ENCODE measurements around the gene PPP1CC. TPM values are rescaled to one million over a fixed set of nuclear protein-coding genes. Genes with fewer than 3 reads are reported as not detected.
A peak's percentile ranks its signal among the peaks of the same experiment; 100 is the strongest.

PPP1CC gene
- total and polyA plus RNA-seq, 11 donors = 90.6 to 207 (median 140) TPM

DNA sequence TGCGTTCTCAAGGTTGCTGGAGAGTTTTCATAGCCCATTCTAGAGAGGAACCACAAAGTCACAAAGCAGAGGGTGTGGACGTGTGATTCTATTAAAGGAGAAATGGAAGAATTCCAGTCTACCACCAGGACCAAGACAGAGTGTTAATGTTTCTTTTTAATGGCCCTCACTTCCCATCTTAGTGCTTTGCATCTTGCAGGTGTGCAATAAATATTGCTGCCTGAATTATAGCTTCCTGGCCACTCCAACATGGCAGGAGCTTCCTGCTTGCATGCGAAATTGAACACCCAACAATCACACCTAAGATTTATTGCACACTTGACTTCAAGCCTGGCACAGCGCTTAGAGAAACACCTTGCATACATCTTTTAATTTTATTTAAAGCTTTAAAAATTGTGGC is 22.4 kb upstream of the PPP1CC start:
- Histone ChIP-seq H3K4me3 (no peak overlapping the region), H3K27me3 (no peaks in the 10 kb centered on the region), H3K36me3 (no peaks in the 10 kb centered on the region), H3K27ac (no peak overlapping the region), H3K9me3 (peaks cover 0 to 5% (median 0%) of the 10 kb centered on the region in 12 donors), H3K4me1 (no peaks in the 10 kb centered on the region)
- TF ChIP-seq POLR2A (IDR thresholded peaks at IDR 0.05) = no peak
- TF ChIP-seq, protein P1, sequence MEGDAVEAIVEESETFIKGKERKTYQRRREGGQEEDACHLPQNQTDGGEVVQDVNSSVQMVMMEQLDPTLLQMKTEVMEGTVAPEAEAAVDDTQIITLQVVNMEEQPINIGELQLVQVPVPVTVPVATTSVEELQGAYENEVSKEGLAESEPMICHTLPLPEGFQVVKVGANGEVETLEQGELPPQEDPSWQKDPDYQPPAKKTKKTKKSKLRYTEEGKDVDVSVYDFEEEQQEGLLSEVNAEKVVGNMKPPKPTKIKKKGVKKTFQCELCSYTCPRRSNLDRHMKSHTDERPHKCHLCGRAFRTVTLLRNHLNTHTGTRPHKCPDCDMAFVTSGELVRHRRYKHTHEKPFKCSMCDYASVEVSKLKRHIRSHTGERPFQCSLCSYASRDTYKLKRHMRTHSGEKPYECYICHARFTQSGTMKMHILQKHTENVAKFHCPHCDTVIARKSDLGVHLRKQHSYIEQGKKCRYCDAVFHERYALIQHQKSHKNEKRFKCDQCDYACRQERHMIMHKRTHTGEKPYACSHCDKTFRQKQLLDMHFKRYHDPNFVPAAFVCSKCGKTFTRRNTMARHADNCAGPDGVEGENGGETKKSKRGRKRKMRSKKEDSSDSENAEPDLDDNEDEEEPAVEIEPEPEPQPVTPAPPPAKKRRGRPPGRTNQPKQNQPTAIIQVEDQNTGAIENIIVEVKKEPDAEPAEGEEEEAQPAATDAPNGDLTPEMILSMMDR (IDR thresholded peaks at IDR 0.05) = no peak
- 72 to 76% (median 75%) methylated on average over 4 of the region's 4 CpGs for WGBS, 4 donors
- DNase-seq = no peak
- intact Hi-C loops (cut with DNase I) = no loop called here
- no peak for ATAC-seq

GRCh38 chr12:110763583-110763982 is 20.9 kb upstream of the PPP1CC start:
- no peaks in the 10 kb centered on the region for H3K9me3 ChIP-seq

DNA sequence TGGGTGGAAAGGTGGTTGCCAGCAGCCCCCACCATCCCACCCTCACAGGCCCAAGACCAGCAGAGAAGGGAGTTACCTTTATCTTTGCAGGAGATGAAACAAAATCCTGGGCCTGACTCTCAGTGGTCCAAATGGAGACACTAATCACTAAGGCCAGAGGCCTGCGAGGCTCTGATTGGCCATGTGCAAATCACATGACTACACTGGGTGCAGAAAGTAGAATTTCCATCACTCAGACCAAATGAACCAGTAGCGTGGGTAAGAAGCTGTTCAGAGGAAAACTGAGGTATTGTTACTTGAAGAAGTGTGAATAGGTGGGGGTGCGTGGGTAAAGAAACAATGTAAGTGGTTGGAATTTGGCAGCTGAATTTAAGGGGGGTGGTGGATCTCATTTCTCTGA is 20.2 kb upstream of the PPP1CC start:
- ATAC-seq = peak in 1 of 4 donors; percentile 35
- H3K36me3 ChIP-seq = no peaks in the 10 kb centered on the region
- no peaks in the 10 kb centered on the region for H3K4me1 ChIP-seq
- no peak overlapping the region for H3K4me3 ChIP-seq
- H3K9me3 ChIP-seq = no peaks in the 10 kb centered on the region
- no peak overlapping the region for H3K27ac ChIP-seq
- intact Hi-C loops (cut with DNase I) = no loop called here
- TF ChIP-seq, protein P1 (IDR thresholded peaks at IDR 0.05) = no peak
- no peak for TF ChIP-seq POLR2A (IDR thresholded peaks at IDR 0.05)
- DNase-seq = peak in 1 of 5 donors; percentile 10
- WGBS, 4 donors = 89 to 96% (median 90%) methylated on average over 3 of the region's 3 CpGs
- H3K27me3 ChIP-seq = no peaks in the 10 kb centered on the region

More at GRCh38 chr12:110763583-110763982, 20.9 kb upstream of the PPP1CC start:
- DNase-seq (peak in 1 of 5 donors; percentile 15), ATAC-seq (peak in 1 of 4 donors; percentile 11)
- WGBS, 4 donors = 76 to 81% (median 78%) methylated on average over 7 of the region's 7 CpGs
- Histone ChIP-seq H3K4me1 (no peaks in the 10 kb centered on the region), H3K27ac (no peak overlapping the region), H3K27me3 (no peaks in the 10 kb centered on the region), H3K36me3 (no peaks in the 10 kb centered on the region), H3K4me3 (no peak overlapping the region)
- TF ChIP-seq POLR2A (IDR thresholded peaks at IDR 0.05) = no peak
- TF ChIP-seq, protein P1 (IDR thresholded peaks at IDR 0.05) = no peak
- intact Hi-C loops (cut with DNase I) = no loop called here

- DNase-seq (no peak), ATAC-seq (no peak)
- no peak overlapping the region for H3K4me3 ChIP-seq
- H3K9me3 ChIP-seq = no peaks in the 10 kb centered on the region
- H3K27me3 ChIP-seq = no peaks in the 10 kb centered on the region
- intact Hi-C loops (cut with DNase I) = no loop called here
- TF ChIP-seq POLR2A (IDR thresholded peaks at IDR 0.05) = no peak
- TF ChIP-seq, protein P1 (IDR thresholded peaks at IDR 0.05) = no peak
- 91 to 94% (median 93%) methylated on average over 4 of the region's 4 CpGs for WGBS, 4 donors
- H3K27ac ChIP-seq = no peak overlapping the region
- H3K4me1 ChIP-seq = no peaks in the 10 kb centered on the region
- H3K36me3 ChIP-seq = no peaks in the 10 kb centered on the region
These were observed 17.5 kb upstream of the PPP1CC start for GRCh38 chr12:110760204-110760609.
